ENCODE results near the gene PDZD2. TPM values are rescaled to one million over a fixed set of nuclear protein-coding genes. Genes with fewer than 3 reads are reported as not detected.
"Not testable (repeated sequence)": the region's sequence is repeated elsewhere in the genome, so short reads cannot be mapped to it uniquely, and the experiment has no call there.

Gene PDZD2
- total RNA-seq, 1 donor from 2014 or later, result 23.3 TPM

- no peak for DNase-seq
- peaks cover 1% of the 10 kb centered on the region for H3K9me3 Mint-ChIP-seq (ENCODE audit: unreplicated experiment)
- no peak overlapping the region for H3K27ac Mint-ChIP-seq (ENCODE audit: unreplicated experiment)
- peaks cover 13% of the 10 kb centered on the region for H3K4me1 Mint-ChIP-seq (ENCODE audit: low read depth, unreplicated experiment)
- H3K4me3 Mint-ChIP-seq (ENCODE audit: unreplicated experiment), result no peak overlapping the region
- H3K27me3 Mint-ChIP-seq (ENCODE audit: unreplicated experiment), result peaks cover 2% of the 10 kb centered on the region
- TF ChIP-seq, protein P1, sequence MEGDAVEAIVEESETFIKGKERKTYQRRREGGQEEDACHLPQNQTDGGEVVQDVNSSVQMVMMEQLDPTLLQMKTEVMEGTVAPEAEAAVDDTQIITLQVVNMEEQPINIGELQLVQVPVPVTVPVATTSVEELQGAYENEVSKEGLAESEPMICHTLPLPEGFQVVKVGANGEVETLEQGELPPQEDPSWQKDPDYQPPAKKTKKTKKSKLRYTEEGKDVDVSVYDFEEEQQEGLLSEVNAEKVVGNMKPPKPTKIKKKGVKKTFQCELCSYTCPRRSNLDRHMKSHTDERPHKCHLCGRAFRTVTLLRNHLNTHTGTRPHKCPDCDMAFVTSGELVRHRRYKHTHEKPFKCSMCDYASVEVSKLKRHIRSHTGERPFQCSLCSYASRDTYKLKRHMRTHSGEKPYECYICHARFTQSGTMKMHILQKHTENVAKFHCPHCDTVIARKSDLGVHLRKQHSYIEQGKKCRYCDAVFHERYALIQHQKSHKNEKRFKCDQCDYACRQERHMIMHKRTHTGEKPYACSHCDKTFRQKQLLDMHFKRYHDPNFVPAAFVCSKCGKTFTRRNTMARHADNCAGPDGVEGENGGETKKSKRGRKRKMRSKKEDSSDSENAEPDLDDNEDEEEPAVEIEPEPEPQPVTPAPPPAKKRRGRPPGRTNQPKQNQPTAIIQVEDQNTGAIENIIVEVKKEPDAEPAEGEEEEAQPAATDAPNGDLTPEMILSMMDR (IDR thresholded peaks at IDR 0.05; ENCODE audit: partially characterized antibody, unreplicated experiment), result no peak
- H3K36me3 Mint-ChIP-seq (ENCODE audit: unreplicated experiment), result no peaks in the 10 kb centered on the region
These were observed 118.9 kb downstream of the PDZD2 start for GRCh38 chr5:31757806-31758205.

DNA sequence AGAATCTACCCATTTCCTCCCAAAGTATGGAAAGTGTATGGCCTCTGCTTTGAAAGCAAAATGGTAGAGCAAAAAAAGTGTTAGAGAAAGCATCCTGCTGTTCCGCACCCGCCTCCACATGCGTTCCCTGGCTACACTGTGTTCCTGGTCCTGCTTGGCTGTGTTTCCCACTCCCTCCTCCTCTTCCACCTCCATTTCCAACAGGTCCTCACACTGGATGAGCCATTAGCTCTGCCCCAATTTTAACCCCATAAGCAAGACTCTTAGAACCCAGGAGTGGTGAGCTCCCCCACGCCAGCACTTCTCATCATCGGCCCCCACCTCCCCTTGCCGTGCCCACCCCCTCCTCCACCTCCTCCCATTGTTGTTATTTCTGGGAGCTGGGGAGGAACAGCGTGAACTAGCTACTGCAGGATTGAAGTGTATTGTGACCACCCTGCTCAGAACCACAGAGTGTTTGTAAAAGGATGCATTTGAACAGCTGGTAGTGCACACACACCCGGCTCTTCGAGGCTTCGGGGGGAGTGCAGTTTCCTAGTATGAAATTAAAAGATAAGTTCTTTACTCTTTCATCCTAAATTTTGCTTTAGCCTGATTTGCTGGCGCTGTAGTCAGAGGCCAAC, 120.0 kb downstream of the PDZD2 start:
- no peak overlapping the region for H3K27ac Mint-ChIP-seq (ENCODE audit: unreplicated experiment)
- H3K4me1 Mint-ChIP-seq (ENCODE audit: low read depth, unreplicated experiment), result peaks cover 13% of the 10 kb centered on the region
- H3K4me3 Mint-ChIP-seq (ENCODE audit: unreplicated experiment), result no peak overlapping the region
- TF ChIP-seq, protein P1 (IDR thresholded peaks at IDR 0.05; ENCODE audit: partially characterized antibody, unreplicated experiment), result no peak
- DNase-seq, result no peak
- peaks cover under 1% of the 10 kb centered on the region for H3K36me3 Mint-ChIP-seq (ENCODE audit: unreplicated experiment)
- H3K9me3 Mint-ChIP-seq (ENCODE audit: unreplicated experiment), result peaks cover 1% of the 10 kb centered on the region
- peaks cover 2% of the 10 kb centered on the region for H3K27me3 Mint-ChIP-seq (ENCODE audit: unreplicated experiment)

- H3K4me3 Mint-ChIP-seq (ENCODE audit: unreplicated experiment), result no peak overlapping the region
- H3K27ac Mint-ChIP-seq (ENCODE audit: unreplicated experiment), result no peak overlapping the region
- DNase-seq, result no peak
- peaks cover 1% of the 10 kb centered on the region for H3K9me3 Mint-ChIP-seq (ENCODE audit: unreplicated experiment)
- peaks cover 2% of the 10 kb centered on the region for H3K27me3 Mint-ChIP-seq (ENCODE audit: unreplicated experiment)
- H3K4me1 Mint-ChIP-seq (ENCODE audit: low read depth, unreplicated experiment), result peaks cover 11% of the 10 kb centered on the region
- TF ChIP-seq, protein P1 (IDR thresholded peaks at IDR 0.05; ENCODE audit: partially characterized antibody, unreplicated experiment), result no peak
- peaks cover 9% of the 10 kb centered on the region for H3K36me3 Mint-ChIP-seq (ENCODE audit: unreplicated experiment)
These were observed 121.0 kb downstream of the PDZD2 start for GRCh38 chr5:31759925-31760324.

DNA sequence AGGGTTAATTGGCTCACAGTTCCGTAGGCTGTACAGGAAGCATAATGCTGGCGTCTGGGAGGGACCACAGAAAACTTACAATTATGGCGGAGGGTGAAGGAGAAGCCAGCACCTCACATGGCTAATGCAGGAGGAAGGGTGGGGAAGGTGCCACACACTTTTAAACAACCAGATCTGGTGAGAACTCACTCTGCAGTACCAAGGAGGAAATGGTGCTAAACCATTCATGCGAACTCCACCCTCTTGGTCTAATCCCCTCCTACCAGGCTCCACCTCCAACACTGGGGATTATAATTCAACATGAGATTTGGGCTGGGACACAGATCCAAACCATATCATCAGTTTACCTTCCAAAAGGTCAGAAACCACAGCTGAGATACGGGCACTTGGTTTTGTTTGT, 122.9 kb downstream of the PDZD2 start:
- no peak overlapping the region for H3K4me3 Mint-ChIP-seq (ENCODE audit: unreplicated experiment)
- H3K9me3 Mint-ChIP-seq (ENCODE audit: unreplicated experiment), result peaks cover 1% of the 10 kb centered on the region

GRCh38 chr5:31763424-31763823, 124.5 kb downstream of the PDZD2 start:
- Mint-ChIP-seq H3K9me3 (ENCODE audit: unreplicated experiment) (peaks cover 1% of the 10 kb centered on the region), H3K36me3 (ENCODE audit: unreplicated experiment) (peaks cover 9% of the 10 kb centered on the region), H3K4me3 (ENCODE audit: unreplicated experiment) (no peak overlapping the region), H3K27me3 (ENCODE audit: unreplicated experiment) (peaks cover 2% of the 10 kb centered on the region), H3K27ac (ENCODE audit: unreplicated experiment) (no peak overlapping the region), H3K4me1 (ENCODE audit: low read depth, unreplicated experiment) (peaks cover 7% of the 10 kb centered on the region)
- no peak for DNase-seq
- TF ChIP-seq, protein P1 (IDR thresholded peaks at IDR 0.05; ENCODE audit: partially characterized antibody, unreplicated experiment), result no peak

More for the DNA sequence above, 122.9 kb downstream of the PDZD2 start:
- H3K4me1 Mint-ChIP-seq (ENCODE audit: low read depth, unreplicated experiment), result peaks cover 7% of the 10 kb centered on the region
- TF ChIP-seq, protein P1 (IDR thresholded peaks at IDR 0.05; ENCODE audit: partially characterized antibody, unreplicated experiment), result no peak
- H3K27me3 Mint-ChIP-seq (ENCODE audit: unreplicated experiment), result peaks cover 2% of the 10 kb centered on the region
- peaks cover 9% of the 10 kb centered on the region for H3K36me3 Mint-ChIP-seq (ENCODE audit: unreplicated experiment)
- H3K27ac Mint-ChIP-seq (ENCODE audit: unreplicated experiment), result no peak overlapping the region
- DNase-seq, result no peak

DNA sequence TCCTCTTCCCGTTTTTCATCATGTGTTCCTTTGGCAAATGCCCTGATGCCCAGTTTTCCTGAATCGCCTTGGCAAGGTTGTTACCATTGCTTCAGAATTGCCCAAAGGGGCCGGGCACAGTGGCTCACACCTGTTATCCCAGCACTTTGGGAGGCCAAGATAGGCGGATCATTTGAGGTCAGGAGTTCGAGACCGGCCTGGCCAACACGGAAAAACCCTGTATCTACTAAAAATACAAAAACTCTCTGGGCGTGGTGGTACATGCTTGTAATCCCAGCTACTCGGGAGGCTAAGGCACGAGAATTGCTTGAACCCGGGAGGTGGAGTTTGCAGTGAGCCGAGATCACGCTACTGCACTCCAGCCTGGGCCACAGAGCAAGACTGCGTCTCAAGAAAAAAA, 125.8 kb downstream of the PDZD2 start:
- not testable (repeated sequence) for H3K4me1 Mint-ChIP-seq (ENCODE audit: low read depth, unreplicated experiment); H3K9me3 Mint-ChIP-seq (ENCODE audit: unreplicated experiment); H3K27me3 Mint-ChIP-seq (ENCODE audit: unreplicated experiment); H3K4me3 Mint-ChIP-seq (ENCODE audit: unreplicated experiment); H3K36me3 Mint-ChIP-seq (ENCODE audit: unreplicated experiment); H3K27ac Mint-ChIP-seq (ENCODE audit: unreplicated experiment); DNase-seq

Data from glutamatergic neuron (in vitro differentiated cells).